NCI-H1930 (cell line): ENCODE results near the gene TMEM30B.
A peak's percentile ranks its signal among the peaks of the same experiment; 100 is the strongest.

Experiments used
- DNase-seq, 2 experiments: peaks; one replicate each; lab custom pipeline; 2025; lab: John Stamatoyannopoulos, UW

Gene TMEM30B

GRCh38 chr14:61298824-61299223 lies 17.7 kb upstream of the TMEM30B start:
- no peak for DNase-seq

GRCh38 chr14:61297581-61297980 lies 16.4 kb upstream of the TMEM30B start:
- no peak for DNase-seq

GRCh38 chr14:61296719-61297502 lies 15.8 kb upstream of the TMEM30B start:
- DNase-seq, result no peak

GRCh38 chr14:61296151-61296550 lies 15.0 kb upstream of the TMEM30B start:
- DNase-seq, result no peak

- no peak for DNase-seq
These were observed 9.6 kb upstream of the TMEM30B start for GRCh38 chr14:61290701-61291100.

- DNase-seq, result no peak
These were observed 7.6 kb upstream of the TMEM30B start for GRCh38 chr14:61288720-61289119.

- no peak for DNase-seq
These were observed 7.1 kb upstream of the TMEM30B start for GRCh38 chr14:61288228-61288627.

- no peak for DNase-seq
These were observed 6.1 kb upstream of the TMEM30B start for GRCh38 chr14:61287196-61287595.

GRCh38 chr14:61285364-61285763 lies 4.2 kb upstream of the TMEM30B start:
- no peak for DNase-seq

GRCh38 chr14:61284001-61284400 lies 2.9 kb upstream of the TMEM30B start:
- DNase-seq, result no peak

GRCh38 chr14:61282746-61283145 lies 1.6 kb upstream of the TMEM30B start:
- DNase-seq, result no peak

- no peak for DNase-seq
These were observed 774 bp upstream of the TMEM30B start for GRCh38 chr14:61281948-61282275.

GRCh38 chr14:61280526-61281185 lies 482 bp downstream of the TMEM30B start:
- peak; percentile 67 to 77 for DNase-seq

GRCh38 chr14:61280092-61280525 lies 1.0 kb downstream of the TMEM30B start:
- no peak for DNase-seq

- DNase-seq, result no peak
These were observed 2.1 kb downstream of the TMEM30B start for GRCh38 chr14:61279082-61279481.

- DNase-seq, result no peak
These were observed 3.4 kb downstream of the TMEM30B start for GRCh38 chr14:61277784-61278183.

- DNase-seq, result no peak
These were observed 3.9 kb downstream of the TMEM30B start for GRCh38 chr14:61277232-61277631.

- DNase-seq, result no peak
These were observed 9.6 kb downstream of the TMEM30B start for GRCh38 chr14:61271552-61271951.

- DNase-seq, result no peak
These were observed 10.4 kb downstream of the TMEM30B start for GRCh38 chr14:61270714-61271113.

GRCh38 chr14:61269321-61270083 lies 11.6 kb downstream of the TMEM30B start:
- peak; percentile 64 to 72 for DNase-seq

- DNase-seq, result no peak
These were observed 12.3 kb downstream of the TMEM30B start for GRCh38 chr14:61268812-61269211.

- DNase-seq, result no peak
These were observed 14.0 kb downstream of the TMEM30B start for GRCh38 chr14:61266891-61267740.
